IPS-NIHi11 (cell line): ENCODE data around the gene PLXNA4.
A peak's percentile ranks its signal among the peaks of the same experiment; 100 is the strongest.

Source experiments
- DNase-seq: peaks from one replicate; pipeline ENCODE4 v3.0.0; 2012; ENCODE audit warnings: mixed read lengths, low spot score

Gene PLXNA4

GRCh38 chr7:132145466-132145865 is 430.8 kb downstream of the PLXNA4 start:
- DNase-seq = no peak

- DNase-seq = no peak
Measured at GRCh38 chr7:132145063-132145462, 431.2 kb downstream of the PLXNA4 start.

- DNase-seq = no peak
Measured at GRCh38 chr7:132142006-132142405, 434.3 kb downstream of the PLXNA4 start.

- no peak for DNase-seq
Measured at GRCh38 chr7:132141109-132141508, 435.2 kb downstream of the PLXNA4 start.

- no peak for DNase-seq
Measured at GRCh38 chr7:132140341-132140740, 435.9 kb downstream of the PLXNA4 start.

GRCh38 chr7:132138817-132139216 is 437.5 kb downstream of the PLXNA4 start:
- no peak for DNase-seq

- no peak for DNase-seq
Measured at GRCh38 chr7:132137681-132138080, 438.6 kb downstream of the PLXNA4 start.

GRCh38 chr7:132135746-132136385 is 440.4 kb downstream of the PLXNA4 start:
- DNase-seq = no peak

- no peak for DNase-seq
Measured at GRCh38 chr7:132134814-132135445, 441.3 kb downstream of the PLXNA4 start.

- DNase-seq = no peak
Measured at GRCh38 chr7:132133501-132133900, 442.8 kb downstream of the PLXNA4 start.

- no peak for DNase-seq
Measured at GRCh38 chr7:132131196-132131595, 445.1 kb downstream of the PLXNA4 start.

GRCh38 chr7:132130497-132130896 is 445.8 kb downstream of the PLXNA4 start:
- no peak for DNase-seq

GRCh38 chr7:132125872-132126595 is 450.2 kb downstream of the PLXNA4 start:
- no peak for DNase-seq

GRCh38 chr7:132125096-132125495 is 451.2 kb downstream of the PLXNA4 start:
- no peak for DNase-seq

- no peak for DNase-seq
Measured at GRCh38 chr7:132124575-132124974, 451.7 kb downstream of the PLXNA4 start.

- DNase-seq = peak; percentile 70
Measured at GRCh38 chr7:132123773-132124172, 452.5 kb downstream of the PLXNA4 start.

- no peak for DNase-seq
Measured at GRCh38 chr7:132122901-132123300, 453.4 kb downstream of the PLXNA4 start.

- DNase-seq = no peak
Measured at GRCh38 chr7:132121987-132122386, 454.3 kb downstream of the PLXNA4 start.

- no peak for DNase-seq
Measured at GRCh38 chr7:132118641-132119040, 457.6 kb downstream of the PLXNA4 start.

GRCh38 chr7:132117636-132118035 is 458.6 kb downstream of the PLXNA4 start:
- no peak for DNase-seq

- no peak for DNase-seq
Measured at GRCh38 chr7:132117181-132117580, 459.1 kb downstream of the PLXNA4 start.

- DNase-seq = no peak
Measured at GRCh38 chr7:132116369-132116768, 459.9 kb downstream of the PLXNA4 start.

GRCh38 chr7:132115758-132116157 is 460.5 kb downstream of the PLXNA4 start:
- no peak for DNase-seq
